ENCODE measurements around the gene C6orf89.
A peak's percentile ranks its signal among the peaks of the same experiment; 100 is the strongest.

Gene C6orf89

GRCh38 chr6:36873612-36874442 lies 11.9 kb upstream of the C6orf89 start:
- 0 out of 2 replicates have a peak, but pooled peaks have one; percentile 6 for TF ChIP-seq CTCF (IDR thresholded peaks at IDR 0.05; ENCODE audit: borderline replicate concordance, insufficient read depth, low read depth, low read length)

GRCh38 chr6:36874443-36875249 lies 11.1 kb upstream of the C6orf89 start, which contains the start of gene PPIL1:
Gene PPIL1 (minus strand): TSS chr6:36874803. CDS start chr6:36874772, 31 bp downstream.
- peak within 1 kb of the TSS; percentile 73 for H3K4me3 ChIP-seq (ENCODE audit: low read depth, low read length)
- TF ChIP-seq CTCF (IDR thresholded peaks at IDR 0.05; ENCODE audit: borderline replicate concordance, insufficient read depth, low read depth, low read length), result 0 out of 2 replicates have a peak, but pooled peaks have one; percentile 19

More at GRCh38 chr6:36873612-36874442, 11.9 kb upstream of the C6orf89 start:
- peak overlapping the region; percentile 73 for H3K4me3 ChIP-seq (ENCODE audit: low read depth, low read length)

- H3K4me3 ChIP-seq (ENCODE audit: low read depth, low read length), result peak overlapping the region; percentile 73
- no peak for TF ChIP-seq CTCF (IDR thresholded peaks at IDR 0.05; ENCODE audit: borderline replicate concordance, insufficient read depth, low read depth, low read length)
Measured at GRCh38 chr6:36875250-36875633, 10.5 kb upstream of the C6orf89 start.

GRCh38 chr6:36884610-36885009 lies 1.1 kb upstream of the C6orf89 start:
- TF ChIP-seq CTCF (IDR thresholded peaks at IDR 0.05; ENCODE audit: borderline replicate concordance, insufficient read depth, low read depth, low read length), result no peak
- H3K4me3 ChIP-seq (ENCODE audit: low read depth, low read length), result no peak overlapping the region

GRCh38 chr6:36886950-36887618 lies 1.3 kb downstream of the C6orf89 start:
- TF ChIP-seq CTCF (IDR thresholded peaks at IDR 0.05; ENCODE audit: borderline replicate concordance, insufficient read depth, low read depth, low read length), result no peak

GRCh38 chr6:36888115-36888643 lies 2.4 kb downstream of the C6orf89 start:
- TF ChIP-seq CTCF (IDR thresholded peaks at IDR 0.05; ENCODE audit: borderline replicate concordance, insufficient read depth, low read depth, low read length), result no peak
- no peak overlapping the region for H3K4me3 ChIP-seq (ENCODE audit: low read depth, low read length)

More at GRCh38 chr6:36886950-36887618, 1.3 kb downstream of the C6orf89 start:
- no peak overlapping the region for H3K4me3 ChIP-seq (ENCODE audit: low read depth, low read length)
